Mesangial cell (primary cell): ENCODE measurements around the gene OR5H6. TPM values are rescaled to one million over a fixed set of nuclear protein-coding genes. Genes with fewer than 3 reads are reported as not detected.

ENCODE experiments used
- total RNA-seq: library from RNA; depleted of rRNA; stranded (reverse); fragments of >200 nt; gene quantifications from 2 replicates; pipeline ENCODE4 v1.2.3, GENCODE V29; 2015

OR5H6 gene
- not detected in 2 replicates for total RNA-seq

GRCh38 chr3:98263944-98264343 is at the start of gene OR5H6:
Gene OR5H6 (plus strand): TSS chr3:98264244. CDS start chr3:98264333, 89 bp downstream.

GRCh38 chr3:98282205-98282604 is 18.2 kb downstream of the OR5H6 start, which contains the start of gene OR5H2:
Gene OR5H2 (plus strand): TSS chr3:98282505. CDS start chr3:98282903, 398 bp downstream.

Other genes starting within 250 kb of the OR5H6 start
- not detected in 2 replicates for gene GABRR3, start 228.9 kb upstream of the OR5H6 start, total RNA-seq
- gene OR5AC2, start 177.1 kb upstream of the OR5H6 start, total RNA-seq = not detected in 2 replicates
- not detected in 2 replicates for gene OR5H1, start 133.5 kb upstream of the OR5H6 start, total RNA-seq
- gene OR5H14, start 116.8 kb upstream of the OR5H6 start, total RNA-seq = not detected in 2 replicates
- gene OR5H15, start 97.5 kb upstream of the OR5H6 start, total RNA-seq = not detected in 2 replicates
- not detected in 2 replicates for gene OR5H2, start 18.3 kb downstream of the OR5H6 start, total RNA-seq
- gene OR5K4, start 89.6 kb downstream of the OR5H6 start, total RNA-seq = not detected in 2 replicates
- not detected in 2 replicates for gene OR5K3, start 126.4 kb downstream of the OR5H6 start, total RNA-seq
- gene OR5K1, start 199.0 kb downstream of the OR5H6 start, total RNA-seq = not detected in 2 replicates
- gene OR5K2, start 233.4 kb downstream of the OR5H6 start, total RNA-seq = not detected in 2 replicates